HepG2 (cell line): ENCODE measurements around the gene TCF3.

Source experiments
- FIP1L1 ChIP-seq: fragments of 200-400 bp; formaldehyde crosslinking; IDR thresholded peaks from 2 replicates; pipeline ENCODE4 v1.6.1; 2018; ENCODE audit warnings: low read depth, mild to moderate bottlenecking, low read length, moderate library complexity, borderline replicate concordance; ENCODE audit not compliant: insufficient read depth
- JUNB ChIP-seq: sonication (generic); formaldehyde crosslinking; IDR thresholded peaks from 2 replicates; pipeline ENCODE4 v1.8.0; 2022; ENCODE audit warnings: missing genetic modification reagents, mild to moderate bottlenecking, borderline replicate concordance
- MAX ChIP-seq: IDR thresholded peaks from 2 replicates; pipeline ENCODE4 v1.6.1; 2012; ENCODE audit warnings: inconsistent platforms
- MYPOP ChIP-seq: sonication (generic); formaldehyde crosslinking; IDR thresholded peaks from 2 replicates; pipeline ENCODE4 v1.8.1; 2023; ENCODE audit warnings: mild to moderate bottlenecking, moderate library complexity, missing genetic modification reagents
- ZMYM4 ChIP-seq: sonication (generic); formaldehyde crosslinking; IDR thresholded peaks from 2 replicates; pipeline ENCODE4 v1.8.1; 2023; ENCODE audit warnings: mild to moderate bottlenecking, missing genetic modification reagents
- ZNF567 ChIP-seq: sonication (generic); formaldehyde crosslinking; IDR thresholded peaks from 2 replicates; pipeline ENCODE4 v1.8.1; 2023; ENCODE audit warnings: mild to moderate bottlenecking, missing genetic modification reagents, borderline replicate concordance

DNA sequence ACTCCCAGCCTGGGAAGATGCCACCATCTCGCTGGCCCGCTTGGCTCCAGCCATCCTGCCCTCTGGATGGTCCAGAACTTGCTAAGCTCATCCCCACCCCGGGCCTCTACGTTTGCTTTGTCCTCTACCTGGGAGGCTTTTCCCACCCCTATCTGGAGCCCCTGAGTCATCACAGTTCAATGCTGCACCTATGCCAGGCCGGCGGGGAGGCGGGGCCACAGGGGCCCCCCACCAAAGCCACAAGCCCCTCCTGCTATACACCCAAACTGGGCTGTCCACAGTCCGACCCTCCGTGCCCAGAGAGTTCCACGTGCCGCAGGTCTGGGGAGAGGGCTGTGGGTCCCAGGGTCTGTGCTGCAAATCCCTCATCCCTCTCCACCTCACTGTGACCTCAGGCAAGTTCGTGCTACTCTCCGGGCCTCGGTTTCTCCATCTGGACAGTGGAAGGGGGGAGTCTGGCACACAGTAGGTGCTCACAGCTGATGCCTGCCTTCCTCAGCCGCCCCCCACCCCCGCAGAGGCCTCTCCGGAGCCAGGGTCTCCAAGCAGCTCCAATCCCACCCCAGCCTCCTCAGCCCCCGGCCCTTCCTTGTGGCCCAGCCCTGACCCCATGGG is 1.9 kb upstream of the TCF3 start:
- TF ChIP-seq MAX (no peak), JUNB (no peak), ZNF567 (CRISPR knock-in tag) (no peak), MYPOP (no peak), ZMYM4 (CRISPR knock-in tag) (no peak), FIP1L1 (no peak)
